GM19467 (cell line): ENCODE data around the gene CCNY.

Experiments used
- ATAC-seq: cut with Tn5 transposase; IDR thresholded peaks from one replicate; pipeline ENCODE4 v1.9.1; 2021; ENCODE audit warnings: mild to moderate bottlenecking, moderate library complexity; ENCODE audit not compliant: unreplicated experiment

CCNY gene

GRCh38 chr10:35574924-35575352 lies 238.6 kb downstream of the CCNY start:
- ATAC-seq, result no peak

GRCh38 chr10:35575640-35576039 lies 239.3 kb downstream of the CCNY start:
- ATAC-seq, result no peak

- ATAC-seq, result no peak
Observed at GRCh38 chr10:35576730-35577129, 240.4 kb downstream of the CCNY start.

- ATAC-seq, result no peak
Observed at GRCh38 chr10:35577926-35578617, 241.8 kb downstream of the CCNY start.

- ATAC-seq, result no peak
Observed at GRCh38 chr10:35578618-35578956, 242.3 kb downstream of the CCNY start.

- no peak for ATAC-seq
Observed at GRCh38 chr10:35579116-35579515, 242.8 kb downstream of the CCNY start.

- ATAC-seq, result no peak
Observed at GRCh38 chr10:35579726-35580422, 243.6 kb downstream of the CCNY start.

- no peak for ATAC-seq
Observed at GRCh38 chr10:35580423-35580770, 244.1 kb downstream of the CCNY start.

GRCh38 chr10:35581655-35582054 lies 245.3 kb downstream of the CCNY start:
- no peak for ATAC-seq

GRCh38 chr10:35584946-35585345 lies 248.6 kb downstream of the CCNY start:
- ATAC-seq, result no peak

GRCh38 chr10:35585356-35585755 lies 249.0 kb downstream of the CCNY start:
- no peak for ATAC-seq

GRCh38 chr10:35585903-35586535 lies 249.7 kb downstream of the CCNY start:
- no peak for ATAC-seq

GRCh38 chr10:35588836-35589235 lies 252.5 kb downstream of the CCNY start:
- no peak for ATAC-seq

GRCh38 chr10:35592441-35592840 lies 256.1 kb downstream of the CCNY start:
- no peak for ATAC-seq

GRCh38 chr10:35594115-35595079 lies 258.1 kb downstream of the CCNY start:
- no peak for ATAC-seq

GRCh38 chr10:35595106-35595505 lies 258.8 kb downstream of the CCNY start:
- ATAC-seq, result no peak

GRCh38 chr10:35598379-35598778 lies 262.1 kb downstream of the CCNY start:
- no peak for ATAC-seq

GRCh38 chr10:35600193-35600592 lies 263.9 kb downstream of the CCNY start:
- no peak for ATAC-seq

- ATAC-seq, result no peak
Observed at GRCh38 chr10:35605191-35605590, 268.9 kb downstream of the CCNY start, which contains the start of gene GJD4. GJD4 (plus strand) TSS chr10:35605341; CDS start chr10:35605568, 227 bp downstream.

- no peak for ATAC-seq
Observed at GRCh38 chr10:35606430-35606829, 270.1 kb downstream of the CCNY start.
